Activated CD8-positive, alpha-beta memory T cell treated with anti-CD3 and anti-CD28 coated beads, Interleukin-2, amount 50 U/mL, for 24 hours (primary cell): Measurements from ENCODE around the gene IGFBP6.

Experiments
- DNase-seq: peaks from one replicate; pipeline ENCODE4 v3.0.0-alpha.2; 2020; ENCODE audit errors: extremely low read depth

The IGFBP6 gene, protein sequence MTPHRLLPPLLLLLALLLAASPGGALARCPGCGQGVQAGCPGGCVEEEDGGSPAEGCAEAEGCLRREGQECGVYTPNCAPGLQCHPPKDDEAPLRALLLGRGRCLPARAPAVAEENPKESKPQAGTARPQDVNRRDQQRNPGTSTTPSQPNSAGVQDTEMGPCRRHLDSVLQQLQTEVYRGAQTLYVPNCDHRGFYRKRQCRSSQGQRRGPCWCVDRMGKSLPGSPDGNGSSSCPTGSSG

DNA sequence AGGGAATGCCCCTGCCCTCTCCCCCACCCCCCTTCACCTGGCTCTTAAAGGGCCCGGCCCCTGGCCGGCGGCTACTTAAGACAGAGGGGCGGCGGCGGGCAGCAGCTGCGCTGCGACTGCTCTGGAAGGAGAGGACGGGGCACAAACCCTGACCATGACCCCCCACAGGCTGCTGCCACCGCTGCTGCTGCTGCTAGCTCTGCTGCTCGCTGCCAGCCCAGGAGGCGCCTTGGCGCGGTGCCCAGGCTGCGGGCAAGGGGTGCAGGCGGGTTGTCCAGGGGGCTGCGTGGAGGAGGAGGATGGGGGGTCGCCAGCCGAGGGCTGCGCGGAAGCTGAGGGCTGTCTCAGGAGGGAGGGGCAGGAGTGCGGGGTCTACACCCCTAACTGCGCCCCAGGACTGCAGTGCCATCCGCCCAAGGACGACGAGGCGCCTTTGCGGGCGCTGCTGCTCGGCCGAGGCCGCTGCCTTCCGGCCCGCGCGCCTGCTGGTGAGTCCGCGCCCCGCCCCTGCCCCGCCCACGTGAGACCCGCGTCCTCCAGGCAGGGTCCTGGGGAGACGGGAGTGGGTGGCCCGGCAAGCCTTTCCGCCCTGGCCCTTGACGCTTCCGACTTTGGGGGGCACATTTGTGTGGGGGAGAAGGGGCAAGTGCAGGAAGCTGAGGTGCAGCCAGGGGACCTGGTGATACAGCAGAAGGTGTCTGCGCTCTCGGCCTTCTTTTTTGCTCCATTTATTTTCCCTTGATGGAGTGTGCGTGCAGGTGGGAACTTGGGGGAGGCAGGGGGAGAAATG lies at the start of gene IGFBP6:
Gene IGFBP6, plus strand, starts transcription at position 104 of the 790 bp plus-strand sequence. Its CDS starts 51 bp downstream, at position 155.
- no peak for DNase-seq

GRCh38 chr12:53048033-53048779 lies 49.3 kb upstream of the IGFBP6 start:
- no peak for DNase-seq

DNA sequence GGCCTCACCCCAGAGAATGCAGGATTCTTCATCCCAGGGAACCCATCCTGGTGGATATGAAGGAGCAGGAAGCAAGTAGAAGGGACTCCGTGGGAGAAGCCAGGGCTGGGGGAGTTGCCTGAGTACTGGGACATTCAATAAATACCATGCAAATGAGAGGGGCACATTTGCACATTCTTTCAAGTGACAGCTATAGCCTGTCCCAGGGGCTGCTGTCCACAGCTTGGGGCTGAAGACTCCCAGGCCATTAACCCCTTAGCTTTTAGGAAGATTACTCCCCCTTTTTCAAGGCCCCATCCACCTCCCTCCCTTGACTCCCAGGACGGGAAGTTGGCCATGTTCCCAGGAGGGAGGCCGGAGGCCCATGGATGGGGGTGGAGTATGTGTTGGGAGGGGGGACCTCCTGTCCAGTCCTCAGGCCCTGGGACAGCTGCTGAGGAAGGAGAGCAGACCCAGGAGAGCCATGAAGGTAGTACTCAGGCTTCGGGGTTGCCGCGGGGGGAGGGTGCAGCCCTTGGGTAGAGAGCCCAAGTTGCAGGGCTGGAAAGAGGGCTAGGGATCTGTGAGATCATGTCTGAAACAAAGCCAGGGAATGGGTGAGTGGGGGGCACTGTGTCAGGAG lies 48.6 kb upstream of the IGFBP6 start:
- no peak for DNase-seq

GRCh38 chr12:53049571-53050318 lies 47.7 kb upstream of the IGFBP6 start, which contains the start of gene TNS2:
Gene TNS2 (plus strand): TSS chr12:53050065. CDS start chr12:53050186, 121 bp downstream.
- DNase-seq = no peak

DNA sequence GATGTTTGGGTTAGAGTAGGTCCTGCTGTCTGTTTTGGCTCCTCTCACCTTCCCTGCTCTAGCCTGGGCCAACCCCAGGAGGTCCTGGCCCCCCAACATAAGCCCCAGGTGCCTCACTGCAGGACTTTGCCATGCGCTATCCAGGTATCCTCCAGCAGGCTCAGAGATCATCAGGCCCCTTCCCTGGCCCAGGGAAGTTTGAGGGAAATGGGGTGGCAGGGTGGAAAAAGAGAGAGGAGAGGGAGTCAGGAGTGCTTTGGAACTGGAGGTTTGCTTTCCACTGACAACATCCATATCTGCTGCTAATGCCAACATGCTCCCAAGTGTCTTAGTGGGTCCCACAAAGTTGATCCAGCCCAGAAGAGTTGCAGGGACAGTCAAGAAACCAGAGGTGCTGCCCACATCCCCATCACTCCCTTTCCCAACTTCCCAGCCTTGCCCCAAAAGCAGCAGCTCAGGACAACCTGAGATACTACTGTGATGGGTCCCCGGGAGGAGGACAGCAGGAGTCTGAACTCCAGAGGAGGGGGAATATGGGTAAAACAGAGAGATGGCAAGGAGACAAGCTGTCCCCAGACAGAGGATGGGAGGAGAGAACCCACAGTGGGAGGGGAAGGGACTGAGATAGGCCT lies 46.9 kb upstream of the IGFBP6 start:
- no peak for DNase-seq

- DNase-seq = no peak
These were observed 46.2 kb upstream of the IGFBP6 start for GRCh38 chr12:53051058-53051880.

GRCh38 chr12:53051881-53052412 lies 45.5 kb upstream of the IGFBP6 start:
- no peak for DNase-seq

DNA sequence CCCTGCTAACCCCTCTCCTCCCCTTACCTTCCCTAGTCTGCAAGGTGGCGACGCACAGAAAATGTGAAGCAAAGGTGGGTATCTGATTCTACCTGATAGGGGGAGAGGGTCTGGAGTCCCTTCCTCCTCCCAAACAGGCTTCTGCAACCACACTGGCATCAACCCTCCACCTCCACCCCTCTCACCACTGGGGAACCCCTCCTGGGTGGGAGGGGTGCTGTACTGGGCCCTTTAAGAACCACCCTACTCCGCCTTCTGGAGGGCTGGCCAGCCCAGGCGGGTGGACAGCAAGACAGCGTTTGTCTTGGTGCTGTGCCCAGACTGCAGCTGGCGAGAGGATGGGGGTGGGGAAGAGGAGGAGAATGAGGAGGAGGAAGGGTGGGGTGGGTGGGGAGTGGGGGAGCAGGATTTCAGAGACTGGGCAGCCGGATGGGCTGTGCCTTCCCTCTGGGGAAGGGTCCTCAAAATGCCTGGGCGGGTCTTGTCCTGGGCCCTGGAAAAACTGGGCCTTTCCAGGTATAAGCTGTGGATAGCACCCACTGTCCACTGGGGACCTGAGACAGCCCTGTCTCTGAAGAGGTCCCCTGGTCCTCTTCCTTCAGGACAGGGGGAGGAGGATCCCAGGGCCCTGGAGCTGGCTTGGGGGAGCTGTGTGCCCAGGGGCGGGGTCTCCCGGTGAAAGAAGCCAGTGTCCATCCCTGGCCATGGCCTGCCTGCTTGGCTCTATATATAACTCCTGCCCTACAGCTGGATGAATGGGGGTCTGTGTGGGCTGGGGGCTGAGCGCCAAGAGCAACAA lies 44.8 kb upstream of the IGFBP6 start:
- DNase-seq = no peak

DNA sequence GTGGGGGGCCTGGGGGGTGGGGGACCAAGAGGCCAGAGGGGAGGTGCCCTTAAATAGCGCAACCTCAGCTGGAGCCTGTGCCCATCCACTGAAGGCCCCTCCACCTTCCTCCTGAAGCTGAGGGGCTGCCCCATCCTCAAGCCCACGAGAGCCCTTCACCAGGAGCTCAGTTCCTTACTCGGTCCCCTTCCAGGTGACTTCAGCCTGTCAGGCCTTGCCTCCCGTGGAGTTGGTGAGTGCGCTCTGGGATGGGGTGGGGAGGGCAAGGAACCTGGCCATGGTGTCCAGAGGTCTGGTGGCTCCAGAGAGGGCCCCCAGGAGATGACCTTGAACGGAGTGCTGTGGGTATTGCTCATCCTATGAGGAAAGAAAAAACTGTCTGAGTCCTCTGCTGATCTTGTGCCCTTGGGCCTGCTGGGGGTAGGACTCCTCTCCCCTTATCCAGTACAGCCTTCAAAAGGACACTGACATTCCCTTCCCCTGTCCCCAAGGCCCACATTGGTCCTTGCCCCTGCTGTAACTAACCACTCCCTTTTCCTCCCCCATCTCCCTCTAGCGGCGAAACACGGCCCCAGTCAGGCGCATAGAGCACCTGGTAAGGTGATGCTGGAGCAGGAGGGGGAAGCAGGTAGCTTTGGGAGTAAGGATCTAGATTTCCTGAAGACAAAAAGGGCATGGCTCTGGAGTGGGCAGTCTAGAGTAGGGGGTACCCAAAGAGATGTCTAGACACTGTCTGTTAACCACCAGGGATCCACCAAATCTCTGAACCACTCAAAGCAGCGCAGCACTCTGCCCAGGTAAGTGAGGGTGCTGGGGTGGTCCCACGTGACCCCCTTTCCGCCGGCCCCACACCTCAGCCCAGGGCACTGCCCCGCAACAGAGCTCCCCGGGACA lies 44.0 kb upstream of the IGFBP6 start:
- no peak for DNase-seq

DNA sequence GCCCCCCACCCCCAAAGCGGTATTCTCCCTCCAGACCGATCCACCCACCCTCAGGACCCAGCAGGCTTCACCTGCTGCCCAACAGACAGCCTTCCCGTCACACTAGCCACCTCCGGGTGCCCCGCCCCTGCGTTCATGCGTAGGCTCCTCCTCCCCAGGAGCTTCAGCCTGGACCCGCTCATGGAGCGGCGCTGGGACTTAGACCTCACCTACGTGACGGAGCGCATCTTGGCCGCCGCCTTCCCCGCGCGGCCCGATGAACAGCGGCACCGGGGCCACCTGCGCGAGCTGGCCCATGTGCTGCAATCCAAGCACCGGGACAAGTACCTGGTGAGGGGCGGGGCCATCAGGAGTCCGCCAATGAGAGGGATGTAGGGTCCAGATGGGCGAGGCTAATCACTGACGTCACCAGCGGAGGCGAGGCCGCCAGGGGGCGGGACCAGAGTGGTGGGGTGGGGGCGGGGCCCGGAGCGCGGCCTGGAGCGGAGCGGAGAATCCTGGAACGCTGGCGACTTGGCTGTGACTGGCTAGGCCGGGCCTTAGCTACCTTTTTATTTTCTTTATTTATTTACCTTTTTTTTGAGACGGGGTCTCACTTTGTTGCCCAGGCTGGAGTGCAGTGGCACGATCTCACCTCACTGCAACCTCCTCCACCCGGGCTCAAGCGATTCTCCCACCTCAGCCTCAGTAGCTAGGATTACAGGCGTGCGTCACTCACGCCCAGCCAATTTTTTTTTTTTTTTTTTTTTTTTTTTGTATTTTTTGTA lies 43.2 kb upstream of the IGFBP6 start:
- DNase-seq = peak; percentile 80

GRCh38 chr12:53055471-53056266 lies 41.8 kb upstream of the IGFBP6 start:
- no peak for DNase-seq

DNA sequence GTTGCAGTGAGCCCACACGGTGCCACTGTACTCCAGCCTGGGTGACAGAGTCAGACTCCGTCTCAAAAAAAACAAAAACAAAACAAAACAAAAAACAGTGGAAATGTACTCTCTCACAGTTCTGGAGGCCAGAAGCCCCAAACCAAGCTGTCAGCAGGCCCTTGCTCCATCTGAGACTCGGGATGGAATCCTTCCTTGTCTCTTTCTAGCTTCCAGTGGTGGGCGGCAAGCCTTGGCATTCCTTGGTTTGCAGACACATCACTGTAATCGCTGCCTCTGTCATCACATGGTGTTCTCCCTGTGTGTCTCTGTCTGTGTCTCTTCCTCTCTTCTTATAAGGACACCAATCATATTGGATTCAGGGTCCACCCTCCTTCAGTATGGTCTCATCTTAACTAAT lies 41.2 kb upstream of the IGFBP6 start:
- no peak for DNase-seq

DNA sequence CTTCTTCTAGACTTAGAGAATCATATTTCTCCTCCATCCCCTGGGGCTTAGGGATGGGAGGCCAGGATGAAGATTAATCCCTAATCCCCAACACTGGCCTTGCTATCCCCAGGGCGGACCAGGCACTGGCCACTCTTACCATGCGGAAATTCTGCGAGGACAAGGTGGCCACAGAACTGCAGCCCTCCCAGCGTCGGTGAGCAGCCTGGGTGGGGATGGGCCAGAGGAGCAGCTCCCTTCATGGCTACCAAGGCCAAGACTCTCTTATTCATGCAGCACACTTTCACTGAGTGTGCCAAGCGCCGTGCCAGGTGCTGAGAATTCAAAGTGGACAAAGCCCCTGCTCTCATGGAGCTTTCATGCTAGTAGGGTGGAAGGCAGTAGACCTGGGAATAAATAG lies 40.6 kb upstream of the IGFBP6 start:
- DNase-seq = no peak

GRCh38 chr12:53057816-53058500 lies 39.5 kb upstream of the IGFBP6 start:
- no peak for DNase-seq

- DNase-seq = no peak
These were observed 38.6 kb upstream of the IGFBP6 start for GRCh38 chr12:53058674-53059433.
